H1 (cell line): ENCODE measurements around the gene CDH20. TPM values are rescaled to one million over a fixed set of nuclear protein-coding genes. Genes with fewer than 3 reads are reported as not detected.

Source experiments
- POU5F1 ChIP-seq: IDR thresholded peaks from 2 replicates; pipeline ENCODE4 v1.6.1; 2011; ENCODE audit warnings: low read depth, mild to moderate bottlenecking, low read length, moderate library complexity
- polyA plus RNA-seq, 7 experiments: library from polyadenylated mRNA; depleted of rRNA in 3 of 7; stranded (reverse) in 5 of 7; unstranded in 2 of 7; fragments of >200 nt in 5 of 7; fragments of 200-250 nt in 2 of 7; gene quantifications; 1 replicate in 5 of 7; 2 replicates in 1 of 7; 4 replicates in 1 of 7; pipeline versions ENCODE4 v1.2.1 to v1.2.3, GENCODE V29; 2011 to 2013; ENCODE audit warnings: missing spikeins in 2 of 7, mixed read lengths in 2 of 7
- total RNA-seq: library from RNA; stranded (reverse); fragmentation: NEBNext Ultra II Directional; extraction: Animal tissue kit (Norgen Biotek cat#: 25700); gene quantifications from 2 replicates; pipeline ENCODE4 v1.2.1, GENCODE V29; 2021

CDH20 gene
- total and polyA plus RNA-seq, 2 of the 8 experiments (the other 6 are each of a cell fraction or from before 2014, with no cell fraction given), result 0.07 to 0.12 TPM

DNA sequence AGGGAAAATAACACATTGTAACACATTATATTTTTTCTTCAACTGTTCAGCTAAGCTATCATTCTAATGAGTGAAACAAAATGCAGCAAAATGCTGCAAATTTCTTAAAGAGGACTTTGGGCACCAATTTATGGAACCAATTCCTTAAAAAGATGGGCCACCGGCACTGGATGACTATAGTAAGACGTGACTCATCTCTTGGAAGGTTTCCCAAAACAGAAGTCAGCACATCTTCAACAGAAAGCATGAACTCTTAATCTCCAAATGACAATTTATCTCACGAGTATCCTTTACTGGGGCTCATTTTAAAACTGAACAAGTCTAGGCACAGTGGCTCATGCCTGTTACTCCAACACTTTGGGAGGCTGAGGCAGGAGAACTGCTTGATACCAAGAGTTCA lies 213.4 kb downstream of the CDH20 start (continued):
- no peak for TF ChIP-seq POU5F1
